ENCODE results near the gene KCNQ4.

KCNQ4 gene

DNA sequence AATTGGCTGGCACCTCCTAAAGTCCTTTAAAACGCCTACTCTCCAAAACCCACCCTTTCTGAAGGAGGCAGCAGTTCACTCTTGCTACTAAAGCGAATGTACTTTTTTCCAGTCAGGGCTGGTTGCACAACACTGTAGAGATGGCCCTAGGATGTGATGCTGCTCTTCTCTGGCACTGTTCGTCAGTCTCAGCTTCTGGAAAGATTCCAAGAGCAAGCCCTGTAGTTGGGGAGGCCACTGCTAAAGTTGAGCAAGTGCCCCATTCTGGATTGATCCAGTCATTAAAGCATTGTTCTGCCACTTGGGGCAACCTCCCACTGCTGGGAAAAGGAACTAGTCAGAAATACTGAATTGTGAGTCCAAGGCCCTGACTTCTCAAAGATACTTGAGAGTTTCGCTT lies 28.5 kb upstream of the KCNQ4 start:
- no peak overlapping the region for H3K4me3 ChIP-seq (ENCODE audit: low read depth, low read length)
- TF ChIP-seq, protein P1, sequence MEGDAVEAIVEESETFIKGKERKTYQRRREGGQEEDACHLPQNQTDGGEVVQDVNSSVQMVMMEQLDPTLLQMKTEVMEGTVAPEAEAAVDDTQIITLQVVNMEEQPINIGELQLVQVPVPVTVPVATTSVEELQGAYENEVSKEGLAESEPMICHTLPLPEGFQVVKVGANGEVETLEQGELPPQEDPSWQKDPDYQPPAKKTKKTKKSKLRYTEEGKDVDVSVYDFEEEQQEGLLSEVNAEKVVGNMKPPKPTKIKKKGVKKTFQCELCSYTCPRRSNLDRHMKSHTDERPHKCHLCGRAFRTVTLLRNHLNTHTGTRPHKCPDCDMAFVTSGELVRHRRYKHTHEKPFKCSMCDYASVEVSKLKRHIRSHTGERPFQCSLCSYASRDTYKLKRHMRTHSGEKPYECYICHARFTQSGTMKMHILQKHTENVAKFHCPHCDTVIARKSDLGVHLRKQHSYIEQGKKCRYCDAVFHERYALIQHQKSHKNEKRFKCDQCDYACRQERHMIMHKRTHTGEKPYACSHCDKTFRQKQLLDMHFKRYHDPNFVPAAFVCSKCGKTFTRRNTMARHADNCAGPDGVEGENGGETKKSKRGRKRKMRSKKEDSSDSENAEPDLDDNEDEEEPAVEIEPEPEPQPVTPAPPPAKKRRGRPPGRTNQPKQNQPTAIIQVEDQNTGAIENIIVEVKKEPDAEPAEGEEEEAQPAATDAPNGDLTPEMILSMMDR (IDR thresholded peaks at IDR 0.05; ENCODE audit: borderline replicate concordance, insufficient read depth, low read depth, low read length) = no peak

DNA sequence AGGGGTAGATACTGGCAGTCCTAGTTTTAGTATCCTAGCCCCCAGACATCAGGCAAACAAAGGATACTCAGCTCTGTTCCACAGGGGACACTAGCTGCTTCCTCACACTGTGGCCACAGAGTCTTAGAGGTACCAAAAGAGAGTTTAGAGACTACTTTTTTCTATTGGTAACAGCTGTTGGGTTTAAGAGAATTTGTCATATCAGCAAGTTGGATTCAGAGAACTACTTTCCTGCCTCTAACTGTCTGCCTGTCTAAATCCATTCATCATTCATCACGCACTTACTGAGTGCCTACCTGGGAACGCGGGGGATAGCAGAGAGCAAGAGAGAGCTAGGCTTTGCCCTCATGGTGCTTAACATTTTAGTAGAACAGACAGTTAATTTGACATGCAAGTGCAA lies 27.1 kb upstream of the KCNQ4 start:
- TF ChIP-seq, protein P1 (IDR thresholded peaks at IDR 0.05; ENCODE audit: borderline replicate concordance, insufficient read depth, low read depth, low read length) = no peak
- no peak overlapping the region for H3K4me3 ChIP-seq (ENCODE audit: low read depth, low read length)

DNA sequence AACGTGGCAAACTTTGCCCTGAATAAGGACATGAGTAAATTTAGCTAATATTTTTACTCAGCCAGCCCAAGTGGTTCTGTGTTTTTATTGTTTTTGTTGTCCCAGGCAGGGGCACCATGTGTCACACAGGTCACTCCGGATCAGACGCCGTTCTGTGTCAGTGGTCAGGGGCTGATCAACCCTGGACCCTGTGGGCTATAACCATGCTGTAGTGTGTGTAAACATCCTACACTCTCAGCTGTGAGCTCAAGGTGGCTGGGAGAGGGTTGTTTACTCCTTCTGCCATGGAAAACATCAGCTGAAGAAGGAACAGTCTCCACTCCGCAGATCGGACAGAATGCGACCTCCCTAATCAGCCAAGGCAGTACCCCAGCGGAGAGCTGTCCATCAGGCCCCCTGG lies 26.5 kb upstream of the KCNQ4 start:
- TF ChIP-seq, protein P1 (IDR thresholded peaks at IDR 0.05; ENCODE audit: borderline replicate concordance, insufficient read depth, low read depth, low read length) = no peak
- H3K4me3 ChIP-seq (ENCODE audit: low read depth, low read length) = no peak overlapping the region

DNA sequence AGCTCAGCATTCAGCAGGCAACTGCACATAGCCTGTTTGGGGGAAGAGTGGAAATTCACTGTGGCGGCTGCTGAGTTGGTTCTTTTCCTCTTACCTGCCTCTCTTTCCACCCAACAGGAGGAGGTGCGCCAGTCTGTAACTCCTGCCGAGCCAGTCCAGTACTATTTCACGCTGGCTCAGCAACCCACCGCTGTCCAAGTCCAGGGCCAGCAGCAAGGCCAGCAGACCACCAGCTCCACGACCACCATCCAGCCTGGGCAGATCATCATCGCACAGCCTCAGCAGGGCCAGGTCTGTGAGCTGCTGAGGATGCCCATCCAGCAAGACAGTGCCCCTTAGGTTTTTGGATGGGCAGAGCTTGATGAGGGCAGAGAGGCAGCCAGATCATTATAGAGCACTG lies 25.6 kb upstream of the KCNQ4 start:
- H3K4me3 ChIP-seq (ENCODE audit: low read depth, low read length) = no peak overlapping the region
- TF ChIP-seq, protein P1 (IDR thresholded peaks at IDR 0.05; ENCODE audit: borderline replicate concordance, insufficient read depth, low read depth, low read length) = no peak

DNA sequence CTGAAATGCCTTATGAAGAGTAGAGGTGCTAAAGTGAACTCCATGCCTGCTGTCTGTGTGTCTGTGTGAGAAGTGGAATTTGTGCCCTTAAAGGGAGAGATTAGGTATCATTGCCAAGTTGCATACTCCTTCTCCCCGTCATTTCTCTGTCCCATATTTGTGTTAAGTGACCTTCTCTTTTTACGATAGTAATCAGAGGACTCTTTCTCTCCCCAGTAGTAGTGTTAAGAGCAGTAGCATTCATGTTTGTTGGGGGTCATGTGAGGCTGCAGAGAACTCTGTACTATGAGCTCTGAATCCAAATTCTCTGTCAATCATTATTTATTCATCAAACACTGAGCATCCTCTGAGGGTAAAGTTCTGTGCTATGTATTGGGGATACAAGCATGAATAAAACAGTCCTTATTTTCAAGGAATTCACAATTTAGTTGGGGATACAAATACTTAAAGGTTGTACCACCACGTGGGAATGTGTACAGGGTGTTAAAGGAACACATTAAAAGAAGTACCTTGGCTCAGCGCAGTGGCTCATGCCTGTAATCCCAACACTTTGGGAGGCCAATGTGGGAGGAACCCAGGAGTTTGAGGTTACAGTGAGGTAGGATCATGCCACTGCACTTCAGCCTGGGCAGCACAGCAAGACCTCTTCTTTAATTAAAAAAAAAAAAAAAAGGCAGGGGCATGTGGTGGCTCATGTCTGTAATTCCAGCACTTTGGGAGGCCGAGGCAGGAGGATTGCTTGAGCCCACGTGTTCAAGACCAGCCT lies 24.8 kb upstream of the KCNQ4 start:
- H3K4me3 ChIP-seq (ENCODE audit: low read depth, low read length) = no peak overlapping the region
- TF ChIP-seq, protein P1 (IDR thresholded peaks at IDR 0.05; ENCODE audit: borderline replicate concordance, insufficient read depth, low read depth, low read length) = no peak

DNA sequence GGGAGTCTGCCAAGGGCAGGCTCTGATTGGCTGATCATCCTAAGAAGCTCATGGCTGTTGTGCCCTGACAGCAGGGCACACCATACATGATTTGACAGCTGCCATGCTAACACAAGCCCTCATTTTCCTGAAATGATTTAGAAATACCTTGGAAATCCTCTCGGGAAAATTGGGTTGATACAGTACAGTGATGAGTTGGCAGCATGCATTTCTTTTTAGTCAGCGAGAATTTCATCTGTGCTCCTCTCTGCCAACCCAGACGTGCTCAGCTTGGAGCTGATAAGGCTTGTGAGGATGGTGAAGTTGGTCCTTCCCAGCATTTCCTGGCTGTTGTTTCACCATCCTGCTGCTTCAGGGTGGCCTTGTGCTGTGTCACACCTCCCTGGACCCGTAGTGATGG lies 22.6 kb upstream of the KCNQ4 start:
- TF ChIP-seq, protein P1 (IDR thresholded peaks at IDR 0.05; ENCODE audit: borderline replicate concordance, insufficient read depth, low read depth, low read length) = no peak

More for the DNA sequence above, 22.6 kb upstream of the KCNQ4 start:
- H3K4me3 ChIP-seq (ENCODE audit: low read depth, low read length) = no peak overlapping the region

Measured in GM12875 (cell line).